Measurements from ENCODE around the gene ADAMTSL5.
"Not testable (repeated sequence)": the region's sequence is repeated elsewhere in the genome, so short reads cannot be mapped to it uniquely, and the experiment has no call there.

Gene ADAMTSL5

DNA sequence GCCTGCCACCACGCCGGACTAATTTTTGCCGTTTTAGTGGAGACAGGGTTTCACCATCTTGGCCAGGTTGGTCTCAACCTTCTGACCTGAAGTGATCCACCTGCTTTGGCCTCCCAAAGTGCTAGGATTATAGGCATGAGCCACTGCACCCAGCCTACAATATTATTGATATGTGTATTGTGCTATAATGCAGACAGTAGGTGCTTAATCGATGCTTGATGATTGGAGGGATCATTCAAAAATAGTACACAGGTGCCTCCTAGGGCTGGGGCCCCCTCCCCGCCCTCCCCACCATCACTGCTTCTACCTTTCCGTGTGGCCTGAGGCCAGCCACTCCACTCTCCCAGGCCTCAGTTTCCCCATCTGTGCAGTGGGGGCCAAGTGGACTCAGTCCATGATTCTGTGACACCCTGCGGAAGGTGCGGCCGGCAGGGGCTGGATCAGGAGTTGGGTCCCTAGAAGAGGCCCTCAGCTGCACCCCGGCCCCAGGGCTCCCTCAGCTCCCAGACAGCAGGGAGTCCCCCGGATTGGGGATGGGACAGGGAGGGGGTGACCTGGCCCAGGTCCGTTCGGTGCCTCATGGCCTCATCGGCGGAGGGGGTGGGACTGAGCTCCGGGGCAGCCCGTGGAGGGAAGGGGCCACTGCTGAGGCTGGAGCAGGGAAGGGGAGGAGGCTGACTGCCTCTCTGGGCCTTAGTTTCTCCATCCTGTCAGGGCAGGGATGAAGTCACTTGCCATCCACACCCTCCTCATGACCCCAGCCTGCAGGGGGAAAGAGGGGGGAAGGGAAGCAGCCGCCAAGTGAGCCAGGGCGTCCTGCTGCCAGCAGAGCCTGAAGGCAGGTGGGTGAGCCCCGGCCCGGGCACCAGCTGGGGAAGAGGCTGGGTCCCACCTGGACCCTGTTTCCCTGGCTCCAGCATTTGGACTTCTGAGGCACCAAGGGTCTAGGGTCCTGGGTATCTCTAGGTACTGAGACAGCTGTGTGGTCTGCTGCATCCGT, 1.2 kb downstream of the ADAMTSL5 start:
- no peak for DNase-seq

DNA sequence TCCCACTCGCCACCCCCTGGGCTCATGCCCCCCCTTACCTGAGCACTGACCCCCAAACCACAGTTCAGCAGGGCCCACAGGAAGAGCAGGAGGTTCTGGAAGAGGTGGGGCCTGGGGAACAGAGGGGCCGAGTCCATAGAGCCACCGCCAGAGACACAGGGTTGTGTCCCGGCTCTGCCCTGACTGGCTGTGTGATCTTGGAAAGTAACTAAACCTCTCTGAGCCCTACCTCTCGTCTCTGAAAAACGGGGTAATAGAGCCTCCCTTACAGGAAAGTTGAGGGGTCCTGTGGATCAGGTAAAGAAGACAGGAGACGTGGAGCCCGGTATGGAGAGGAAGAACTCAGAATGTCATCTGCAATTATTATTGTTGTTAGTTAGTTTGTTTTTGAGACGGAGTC, 2.0 kb downstream of the ADAMTSL5 start:
- no peak for DNase-seq

DNA sequence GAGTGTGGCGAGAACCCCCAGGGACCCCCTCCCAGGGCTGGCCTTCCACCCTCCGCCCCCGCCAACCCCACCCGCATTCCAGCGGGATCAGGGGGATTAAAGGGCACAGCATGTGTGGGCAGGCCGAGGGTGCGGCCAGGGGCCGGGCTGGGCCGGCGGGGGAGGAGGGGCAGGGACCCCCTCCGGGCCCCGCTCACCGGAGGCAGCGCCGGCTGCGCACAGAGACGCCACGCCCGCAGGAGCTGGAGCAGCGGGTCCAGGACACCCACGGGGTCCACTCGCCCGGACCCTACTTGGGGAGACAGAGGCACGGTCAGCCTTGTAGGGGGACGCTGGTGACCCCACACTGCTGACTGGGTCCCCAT, 2.4 kb downstream of the ADAMTSL5 start:
- DNase-seq = no peak

DNA sequence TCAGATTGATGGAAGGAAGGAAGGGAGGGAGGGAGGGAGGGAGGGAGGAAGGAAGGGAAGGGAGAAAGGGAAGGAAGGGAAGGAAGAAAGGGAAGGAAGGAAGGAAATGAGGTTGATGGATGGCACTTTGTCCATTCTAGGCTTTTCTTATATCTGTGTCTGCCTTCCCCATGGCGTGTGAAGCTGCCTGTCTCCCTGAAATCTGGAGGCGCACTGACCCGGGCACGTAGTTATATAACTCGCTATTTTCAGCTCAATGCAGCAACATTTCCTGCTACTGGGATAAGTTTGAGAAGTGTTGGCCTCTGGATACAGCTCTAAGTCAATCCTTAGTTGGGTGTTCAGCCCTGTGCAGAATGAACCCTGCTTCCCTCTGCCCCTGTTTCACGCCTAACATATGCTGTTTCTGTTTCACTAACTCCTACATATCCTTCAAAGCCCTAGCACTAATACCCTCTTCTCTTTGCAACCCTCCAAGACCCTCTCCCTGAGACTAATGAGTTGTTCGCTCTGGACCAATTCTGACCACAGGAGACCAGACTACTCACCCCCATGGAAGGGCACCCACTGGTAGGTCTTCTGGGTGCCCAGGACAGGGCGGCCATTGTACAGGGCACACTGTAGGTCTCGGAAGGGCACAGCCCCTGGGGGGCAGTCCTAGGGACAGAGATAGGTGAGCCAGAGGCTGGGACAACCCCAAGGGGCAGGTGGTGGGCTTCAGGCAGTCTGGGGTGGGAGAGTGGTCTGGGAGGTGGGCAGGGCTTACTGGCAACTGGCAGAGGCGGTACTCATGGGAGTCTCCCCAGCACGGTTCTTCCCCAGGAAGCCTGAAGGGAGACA, 3.0 kb downstream of the ADAMTSL5 start:
- no peak for DNase-seq

DNA sequence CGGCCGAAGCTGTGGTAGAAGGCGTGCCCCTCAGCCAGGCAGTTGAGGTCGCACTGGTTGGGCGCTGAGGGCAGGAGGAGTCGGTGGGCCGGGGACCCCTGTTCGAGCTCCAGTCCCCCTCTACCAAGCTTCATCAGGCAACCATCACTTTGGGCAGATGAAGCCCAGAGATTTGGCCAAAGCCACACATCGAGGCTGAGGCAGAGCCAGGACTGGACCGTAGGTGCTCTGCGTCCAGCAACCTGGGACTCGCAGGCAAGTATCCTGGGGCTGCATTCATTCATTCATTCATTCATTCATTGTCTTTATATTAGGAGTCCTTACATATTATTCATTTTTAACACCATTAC, 4.3 kb downstream of the ADAMTSL5 start:
- DNase-seq = no peak

DNA sequence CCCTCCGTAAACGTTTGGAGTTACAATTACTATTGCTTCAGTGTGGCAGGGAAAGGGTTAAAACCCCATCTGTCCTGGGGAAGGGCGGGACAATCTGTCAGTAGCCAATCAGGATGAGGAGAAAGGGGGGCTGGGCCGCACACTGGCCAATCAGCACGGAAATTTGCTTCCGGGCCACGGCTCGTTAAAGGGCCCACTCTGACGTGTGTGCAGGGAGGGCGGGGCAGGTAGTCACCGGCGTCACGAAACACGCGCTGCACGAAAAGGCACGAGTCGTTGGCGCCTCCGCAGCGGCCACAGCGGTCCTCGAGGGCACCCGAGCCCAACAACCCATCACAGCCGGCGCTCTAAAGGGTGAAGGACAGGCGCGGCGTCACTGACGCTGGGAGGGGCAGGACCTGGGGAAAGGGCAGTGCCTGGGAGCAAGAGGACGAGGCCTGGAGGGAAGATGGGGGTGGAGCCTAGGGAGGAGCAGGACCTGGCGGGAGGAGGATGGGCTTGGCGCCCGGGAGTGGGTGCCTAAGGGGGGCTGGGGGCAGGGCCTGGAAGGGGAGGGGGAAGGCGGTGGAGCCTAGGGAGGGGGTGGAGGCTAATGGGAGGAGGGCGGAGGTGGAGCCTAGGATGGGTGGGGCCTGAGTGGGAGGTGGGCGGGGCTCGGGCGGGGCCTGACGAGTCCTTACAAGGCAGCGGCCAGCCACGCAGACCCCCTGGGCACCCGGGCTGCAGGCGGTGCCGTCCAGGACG, 4.9 kb downstream of the ADAMTSL5 start:
- DNase-seq = peak; percentile 72 to 88 (median 78)

DNA sequence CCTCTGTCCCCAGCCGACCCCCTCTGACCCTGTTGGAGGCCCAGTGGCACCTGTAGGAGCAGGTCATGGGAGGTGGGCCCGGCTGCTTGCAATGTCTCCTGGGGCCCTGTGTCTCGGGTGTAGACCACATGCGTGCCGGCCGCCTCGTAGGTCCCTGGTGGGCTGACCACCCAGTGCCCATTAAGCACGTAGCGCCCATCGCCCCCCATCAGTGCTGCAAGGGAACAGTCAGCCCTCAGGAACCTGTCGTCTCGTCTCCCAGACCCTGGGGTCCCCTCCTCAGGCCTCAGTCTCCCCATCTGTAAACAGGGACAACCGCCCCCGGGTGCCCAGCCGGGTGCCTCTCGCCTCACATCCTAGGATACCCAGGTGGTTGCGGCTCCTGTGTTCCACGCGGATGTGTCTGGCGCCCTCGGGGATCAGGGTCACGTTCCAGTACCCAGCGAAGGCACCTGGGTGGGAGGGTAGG, 5.6 kb downstream of the ADAMTSL5 start:
- no peak for DNase-seq

DNA sequence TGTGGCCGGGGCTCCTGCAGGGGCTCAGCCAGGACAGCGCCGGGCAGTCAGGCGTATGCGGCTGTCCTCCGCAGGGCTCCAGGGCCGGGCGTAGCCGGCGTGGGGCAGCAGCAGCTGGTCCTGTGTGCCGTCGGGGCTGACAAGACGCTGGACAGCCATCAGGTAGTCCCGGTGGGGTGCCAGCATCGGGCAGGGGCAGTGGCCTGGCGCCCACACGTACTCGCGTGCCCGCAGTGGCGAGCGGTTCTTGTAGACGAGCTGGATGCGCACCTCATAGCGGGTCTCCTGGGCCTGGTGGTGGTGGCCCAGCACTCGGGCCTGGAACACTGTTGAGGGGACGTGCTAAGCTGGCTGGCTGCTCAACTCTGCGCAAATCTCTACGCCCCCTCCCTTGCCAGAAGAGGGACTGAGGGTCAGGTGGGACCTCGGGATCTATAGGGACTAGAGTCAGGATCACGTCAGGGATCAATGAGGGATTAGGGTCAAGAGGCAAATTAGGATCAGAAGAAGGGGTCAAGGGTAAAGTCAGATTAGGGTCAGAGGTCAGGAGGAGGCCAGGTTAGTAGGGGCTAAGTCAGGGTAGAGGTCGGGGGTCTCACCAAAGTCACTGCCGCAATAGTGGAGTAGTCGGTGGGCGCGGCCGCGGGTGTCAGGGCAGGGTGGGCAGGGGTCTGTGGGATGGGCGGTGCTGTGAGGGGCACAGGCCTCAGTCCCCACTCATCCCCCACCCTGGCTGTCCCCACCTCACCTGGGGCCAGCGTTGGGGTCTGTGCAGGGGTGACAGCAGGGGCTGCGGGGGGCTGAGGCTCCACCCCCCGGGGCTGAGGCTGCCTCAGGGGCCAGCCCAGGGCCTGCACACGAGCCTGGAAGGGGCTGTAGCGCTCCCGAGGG, 6.6 kb downstream of the ADAMTSL5 start:
- DNase-seq = no peak

DNA sequence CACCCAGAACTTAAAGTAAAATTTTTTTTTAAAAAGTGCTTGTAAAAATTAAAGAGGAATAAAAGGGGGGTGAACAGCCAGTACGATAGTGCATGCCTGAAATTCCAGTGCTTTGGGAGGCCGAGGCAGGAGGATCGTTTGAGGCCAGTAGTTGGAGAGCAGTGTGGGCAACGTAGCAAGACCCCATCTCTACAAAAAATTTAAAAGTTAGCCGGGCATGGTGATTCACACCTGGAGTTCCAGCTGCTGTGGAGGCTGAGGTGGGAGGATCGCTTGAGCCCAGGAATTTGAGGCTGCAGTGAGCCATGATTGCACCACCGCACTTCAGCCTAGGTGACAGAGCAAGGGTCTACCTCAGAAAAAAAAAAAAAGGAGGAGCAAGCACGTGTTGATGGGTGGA, 7.8 kb downstream of the ADAMTSL5 start:
- DNase-seq = no peak

DNA sequence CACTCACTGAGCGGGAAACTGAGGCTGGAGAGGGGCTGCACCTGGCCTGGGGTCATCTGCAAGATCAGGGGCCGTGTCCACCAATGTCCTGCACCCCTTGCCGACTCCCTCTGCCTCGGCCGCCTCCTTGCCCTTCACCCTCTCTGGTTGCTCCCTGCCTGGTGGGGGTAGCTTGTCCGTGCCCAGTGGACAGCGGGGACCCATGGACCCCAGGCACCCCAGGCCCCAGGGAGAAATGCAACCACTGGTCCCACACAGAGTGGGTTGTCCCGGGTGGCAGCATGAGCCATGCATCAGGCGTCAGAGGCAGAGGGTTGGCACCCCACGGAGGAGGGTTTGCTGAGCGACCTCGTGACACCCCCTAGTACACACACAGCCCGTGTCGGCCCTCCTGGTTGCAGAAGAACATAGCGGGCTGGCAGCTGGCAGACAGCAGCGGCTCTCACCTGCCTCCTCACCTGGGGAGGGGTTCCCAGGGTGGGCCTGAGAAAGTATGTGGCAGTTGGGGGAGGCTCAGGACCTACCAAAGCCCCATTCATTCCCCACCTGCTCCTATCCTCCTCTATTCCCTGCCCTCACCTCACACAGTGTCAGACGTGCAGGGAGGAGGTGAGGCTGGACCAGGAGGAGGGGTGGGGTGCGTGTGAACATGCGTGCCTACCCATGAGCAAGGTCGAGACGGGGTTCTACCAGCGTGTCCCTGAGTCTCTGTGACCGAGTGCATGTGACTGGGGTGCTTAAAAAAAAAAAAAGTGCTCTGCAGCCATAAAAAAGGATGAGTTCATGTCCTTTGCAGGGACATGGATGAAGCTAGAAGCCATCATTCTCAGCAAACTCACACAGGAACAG, 8.7 kb downstream of the ADAMTSL5 start:
- DNase-seq = no peak

DNA sequence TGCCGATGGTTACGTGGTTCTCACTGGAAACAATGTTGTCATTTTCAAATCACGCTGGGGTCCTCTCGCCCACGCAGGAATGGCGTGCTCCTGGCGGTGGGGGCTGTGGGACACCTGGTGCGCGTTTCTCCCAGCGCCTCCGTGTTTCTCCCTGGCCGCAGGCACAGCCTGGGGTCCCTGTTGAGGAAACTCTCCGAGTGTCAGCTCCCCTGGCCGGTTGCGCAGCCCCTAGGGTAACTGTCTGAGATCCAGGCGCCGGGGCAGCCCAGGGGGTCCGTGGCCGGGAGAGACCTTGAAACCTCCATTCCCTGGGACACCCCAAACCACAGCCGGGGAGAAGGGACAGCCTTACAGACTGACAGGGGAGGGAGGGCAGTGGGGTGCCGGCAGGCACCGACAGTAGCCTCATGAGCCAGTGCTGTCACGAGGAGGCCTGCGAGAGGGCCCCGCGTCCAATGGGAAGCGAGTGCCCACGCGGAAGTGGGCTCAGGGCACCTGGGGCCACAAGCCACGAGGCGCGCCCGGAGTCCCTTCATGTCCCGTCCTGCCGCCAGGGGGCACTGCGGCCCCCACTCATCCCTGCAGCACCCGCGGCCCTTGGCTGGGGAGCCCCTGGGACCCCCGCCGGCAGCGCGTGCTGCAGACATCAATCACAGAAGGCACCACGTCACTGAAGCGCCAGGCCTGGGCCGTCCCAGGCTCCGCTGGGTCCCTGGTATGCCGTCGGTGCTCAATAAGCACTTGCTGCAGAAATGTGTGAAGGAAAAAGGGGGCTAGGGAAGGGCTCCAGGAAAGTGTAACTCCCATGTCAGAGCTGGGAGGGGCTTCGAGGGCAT, 9.5 kb downstream of the ADAMTSL5 start:
- DNase-seq = peak; percentile 28 to 56 (median 38)

DNA sequence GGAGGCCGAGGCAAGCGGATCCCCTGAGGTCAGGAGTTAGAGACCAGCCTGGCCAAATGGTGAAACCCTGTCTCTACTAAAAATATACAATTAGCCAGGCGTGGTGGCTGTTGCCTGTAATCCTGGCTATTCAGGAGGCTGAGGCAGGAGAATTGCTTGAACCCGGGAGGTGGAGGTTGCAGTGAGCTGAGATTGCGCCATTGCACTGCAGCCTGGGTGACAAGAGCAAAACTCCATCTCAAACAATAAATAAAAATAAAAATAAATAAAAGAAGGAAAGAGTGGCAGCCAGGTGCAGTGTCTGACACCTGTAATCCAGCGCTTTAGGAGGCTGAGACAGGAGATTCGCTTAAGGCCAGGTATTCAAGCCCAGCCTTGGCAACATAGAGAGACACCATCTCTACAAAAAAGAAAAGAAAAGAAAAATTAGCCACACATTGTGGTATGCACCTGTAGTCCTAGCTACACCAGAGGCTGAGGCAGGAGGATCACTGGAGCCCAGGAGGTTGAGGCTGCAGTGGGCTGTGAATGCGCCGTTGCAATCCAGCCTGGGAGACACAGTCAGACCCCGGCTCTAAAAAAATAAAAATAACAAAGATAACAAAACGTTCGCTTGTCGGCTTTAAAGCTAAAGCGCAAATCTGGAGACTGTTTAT, 10.3 kb downstream of the ADAMTSL5 start:
- DNase-seq = no peak

DNA sequence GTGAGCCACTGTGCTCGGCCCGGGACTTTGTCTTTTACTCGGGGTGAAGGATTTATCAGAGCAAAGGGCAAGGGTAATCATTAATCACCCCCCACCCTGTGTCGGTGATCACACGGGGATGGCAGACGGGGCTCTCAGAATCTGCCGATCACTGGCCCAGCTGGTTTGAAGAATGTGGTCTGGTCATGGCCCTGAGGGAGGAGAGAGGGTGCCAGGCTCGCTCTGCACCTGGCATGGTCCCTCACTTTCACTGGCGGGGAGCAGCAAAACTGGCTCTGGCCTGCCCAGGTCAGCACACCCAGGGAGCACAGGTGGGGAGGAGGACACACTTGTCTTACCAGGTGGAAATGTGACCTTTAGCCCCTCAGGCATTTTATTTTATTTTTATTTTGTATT, 11.6 kb downstream of the ADAMTSL5 start:
- DNase-seq = no peak

DNA sequence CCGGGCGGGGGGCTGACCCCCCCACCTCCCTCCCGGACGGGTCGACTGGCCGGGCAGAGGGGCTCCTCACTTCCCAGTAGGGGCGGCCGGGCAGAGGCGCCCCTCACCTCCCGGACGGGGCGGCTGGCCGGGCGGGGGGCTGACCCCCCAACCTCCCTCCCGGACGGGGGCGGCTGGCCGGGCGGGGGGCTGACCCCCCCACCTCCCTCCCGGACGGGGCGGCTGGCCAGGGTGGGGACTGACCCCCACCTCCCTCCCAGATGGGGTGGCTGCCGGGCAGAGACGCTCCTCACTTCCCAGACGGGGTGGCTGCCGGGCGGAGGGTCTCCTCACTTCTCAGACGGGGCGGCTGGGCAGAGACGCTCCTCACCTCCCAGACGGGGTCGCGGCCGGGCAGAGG, 13.6 kb downstream of the ADAMTSL5 start:
- not testable (repeated sequence) for DNase-seq

DNA sequence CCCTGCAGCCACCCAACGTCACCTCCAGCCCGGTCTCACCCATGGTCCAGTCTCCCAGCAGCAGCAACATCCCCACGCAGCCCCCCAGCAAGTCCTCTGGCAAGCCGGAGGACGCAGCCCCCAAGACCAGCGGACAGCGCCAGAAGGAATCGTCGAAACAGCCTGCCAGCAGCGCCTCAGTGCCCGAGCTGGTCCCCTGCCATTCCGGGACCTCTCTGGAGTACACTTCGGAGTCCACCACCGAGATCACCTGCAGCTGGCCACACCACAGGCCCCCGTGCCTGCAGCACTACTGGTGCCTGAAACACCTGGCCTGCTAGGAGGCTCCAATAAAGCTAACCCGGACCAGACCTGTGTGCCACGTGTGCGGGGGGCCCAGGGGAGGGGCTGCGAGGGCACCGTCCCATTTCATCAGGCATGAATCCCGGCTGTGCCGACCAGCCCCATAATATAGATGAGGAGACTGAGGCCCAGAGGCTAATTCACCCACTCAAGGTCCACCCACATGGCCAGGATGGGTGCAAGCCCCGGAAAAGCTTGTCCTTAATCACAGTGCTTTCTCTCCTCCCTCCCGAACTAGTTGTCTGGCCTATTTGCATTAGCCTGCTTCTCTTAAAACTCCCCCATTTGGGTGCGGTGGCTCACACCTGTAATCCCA, 15.1 kb downstream of the ADAMTSL5 start:
- DNase-seq = no peak

DNA sequence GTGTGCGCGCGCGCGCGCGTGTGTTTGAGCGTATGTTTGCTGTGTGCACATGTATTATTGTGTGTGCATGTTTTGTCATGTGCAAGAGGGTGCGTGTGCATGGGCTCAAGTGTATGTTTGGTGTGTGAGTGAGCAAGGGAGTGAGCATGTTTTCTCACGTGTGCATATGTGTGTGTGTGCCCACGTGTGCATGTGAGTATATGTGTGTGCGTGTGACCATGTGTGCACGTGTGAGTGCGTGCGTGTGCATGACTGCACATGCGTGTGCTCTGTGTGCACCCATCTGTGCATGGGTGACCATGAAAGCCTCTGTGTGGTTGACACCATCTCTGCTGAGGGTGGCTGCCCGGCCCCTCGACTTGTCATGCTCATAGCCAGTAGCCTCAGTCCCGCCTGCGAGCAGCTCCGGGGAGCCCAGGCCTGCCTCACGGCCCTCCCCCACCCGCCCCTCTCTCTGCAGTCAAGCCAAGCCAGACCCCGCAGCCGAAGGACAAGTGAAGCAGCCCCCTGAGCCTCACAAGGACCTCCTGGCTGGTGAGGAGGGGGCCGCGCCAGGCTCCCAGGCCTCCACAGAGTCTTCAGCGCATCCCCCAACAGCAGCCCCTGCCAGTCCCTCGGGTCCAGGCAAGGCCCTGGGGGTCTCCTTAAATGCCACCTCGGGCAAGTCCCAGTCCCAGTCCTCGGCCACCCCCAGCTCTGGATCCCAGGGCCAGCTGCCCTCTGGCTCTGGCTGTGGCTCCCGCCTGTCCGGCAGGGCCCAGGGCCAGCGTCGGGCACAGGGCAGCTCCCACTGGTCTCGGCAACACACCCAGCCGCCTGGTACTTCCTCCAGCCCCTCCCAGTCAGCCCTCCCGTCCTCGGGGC, 15.9 kb downstream of the ADAMTSL5 start:
- DNase-seq = no peak

DNA sequence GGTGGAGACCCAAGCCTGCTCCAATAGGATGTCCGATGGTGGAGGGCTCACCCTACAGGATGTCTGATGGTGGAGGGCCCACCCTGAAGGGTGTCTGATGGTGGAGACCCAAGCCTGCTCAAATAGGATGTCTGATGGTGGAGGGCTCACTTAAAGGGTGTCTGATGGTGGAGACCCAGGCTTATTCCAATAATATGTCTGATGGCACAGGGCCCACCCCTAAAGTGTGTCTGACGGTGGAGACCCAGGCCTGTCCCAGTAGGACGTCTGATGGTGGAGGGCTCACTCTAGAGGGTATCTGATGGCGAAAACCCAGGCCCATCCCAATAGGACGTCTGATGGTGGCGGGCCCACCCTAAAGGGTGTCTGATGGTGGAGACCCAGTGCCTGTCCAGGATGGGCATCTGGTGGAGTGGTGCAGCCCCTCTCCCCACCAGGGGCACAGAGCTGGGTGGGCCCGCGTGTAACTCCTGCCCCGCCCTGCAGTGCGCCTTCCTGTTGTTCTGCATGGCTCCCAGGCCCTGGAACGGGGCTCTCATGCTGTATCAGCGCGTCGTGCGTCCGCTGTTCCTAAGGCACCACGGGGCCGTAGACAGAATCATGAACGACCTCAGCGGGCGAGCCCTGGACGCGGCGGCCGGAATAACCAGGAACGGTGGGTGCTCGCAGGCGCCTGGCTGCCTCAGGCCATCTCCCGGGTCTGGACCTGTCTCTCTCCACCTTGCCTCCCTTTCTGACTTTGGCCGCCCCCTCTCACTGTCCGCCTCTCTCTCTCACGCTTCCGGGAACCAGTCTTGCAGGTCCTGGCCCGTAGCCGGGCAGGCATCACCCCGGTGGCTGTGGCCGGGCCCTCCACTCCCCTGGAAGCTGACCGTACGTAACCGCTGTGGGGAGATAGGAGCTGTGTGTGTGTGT, 16.8 kb downstream of the ADAMTSL5 start:
- no peak for DNase-seq

Data from activated naive CD4-positive, alpha-beta T cell (primary cell).